CD4-positive, alpha-beta T cell treated with Interferon gamma for 1 hour (primary cell): ENCODE data around the gene LIPK.
"Not testable (repeated sequence)": the region's sequence is repeated elsewhere in the genome, so short reads cannot be mapped to it uniquely, and the experiment has no call there.

ENCODE experiments used
- DNase-seq: peaks from one replicate; pipeline ENCODE4 v3.0.0-alpha.2; 2020

Gene LIPK

DNA sequence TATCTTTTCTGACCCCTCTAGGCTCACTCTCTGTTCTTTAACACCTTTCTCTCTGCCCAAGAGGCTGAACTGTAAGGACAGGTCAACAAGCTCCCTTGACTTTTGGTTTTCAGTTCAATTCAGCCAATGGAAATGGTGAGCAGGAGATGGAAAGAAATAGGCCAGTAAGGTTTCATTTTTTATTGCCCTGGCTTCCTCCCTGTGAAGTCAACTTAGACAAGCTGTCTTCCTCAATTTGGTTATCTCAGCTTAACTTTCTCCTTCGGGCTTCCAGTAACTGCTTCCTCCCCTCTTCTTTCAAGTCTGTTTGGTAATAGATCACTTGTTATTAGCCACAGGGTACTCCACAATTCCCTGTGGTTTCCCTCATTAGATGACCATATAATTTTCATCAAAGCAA lies 19.7 kb downstream of the LIPK start:
- no peak for DNase-seq

DNA sequence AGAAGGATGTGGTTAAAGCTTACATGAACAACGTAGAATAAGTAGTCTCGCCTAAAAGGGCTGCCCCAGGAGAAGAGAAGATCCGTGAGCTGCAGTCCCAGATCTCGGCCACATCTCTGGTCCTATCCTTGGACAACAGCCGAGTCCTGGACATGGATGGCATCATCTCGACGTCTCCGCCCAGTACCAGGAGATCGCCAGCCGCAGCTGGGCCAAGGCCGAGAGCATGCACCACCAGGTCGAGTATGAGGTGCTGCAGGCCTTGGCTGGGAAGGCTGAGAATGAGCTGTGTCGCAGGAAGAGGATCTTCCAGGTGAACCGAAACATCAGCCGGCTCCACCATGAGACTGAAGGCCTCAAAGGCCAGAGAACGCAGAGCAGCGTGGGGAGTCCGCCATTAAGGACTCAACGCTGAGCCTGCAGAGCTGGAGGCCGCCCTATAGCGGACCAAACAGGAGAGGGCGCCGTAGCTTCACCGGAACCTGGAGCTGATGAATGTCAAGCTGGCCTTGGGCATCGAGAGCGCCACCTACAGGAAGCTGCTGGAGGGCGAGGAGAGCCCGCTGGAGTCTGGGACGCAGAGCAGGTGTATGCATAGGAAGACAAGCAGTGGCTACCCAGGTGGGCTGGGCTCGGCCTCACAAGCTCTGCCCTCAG lies 22.2 kb downstream of the LIPK start:
- no peak for DNase-seq

DNA sequence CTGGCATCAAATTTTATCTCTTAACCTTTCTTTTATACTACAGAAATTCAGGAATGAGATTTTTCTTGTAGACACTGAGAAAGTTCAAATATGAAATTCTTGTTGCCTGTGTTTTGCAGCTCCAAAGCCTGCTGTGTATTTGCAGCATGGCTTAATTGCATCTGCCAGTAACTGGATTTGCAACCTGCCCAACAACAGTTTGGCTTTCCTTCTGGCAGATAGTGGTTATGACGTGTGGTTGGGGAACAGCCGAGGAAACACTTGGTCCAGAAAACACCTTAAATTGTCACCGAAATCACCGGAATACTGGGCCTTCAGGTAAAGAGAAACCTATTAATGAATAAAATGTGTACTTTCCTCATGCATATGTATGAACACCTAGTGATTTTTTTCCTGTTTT lies 24.8 kb downstream of the LIPK start:
- no peak for DNase-seq

DNA sequence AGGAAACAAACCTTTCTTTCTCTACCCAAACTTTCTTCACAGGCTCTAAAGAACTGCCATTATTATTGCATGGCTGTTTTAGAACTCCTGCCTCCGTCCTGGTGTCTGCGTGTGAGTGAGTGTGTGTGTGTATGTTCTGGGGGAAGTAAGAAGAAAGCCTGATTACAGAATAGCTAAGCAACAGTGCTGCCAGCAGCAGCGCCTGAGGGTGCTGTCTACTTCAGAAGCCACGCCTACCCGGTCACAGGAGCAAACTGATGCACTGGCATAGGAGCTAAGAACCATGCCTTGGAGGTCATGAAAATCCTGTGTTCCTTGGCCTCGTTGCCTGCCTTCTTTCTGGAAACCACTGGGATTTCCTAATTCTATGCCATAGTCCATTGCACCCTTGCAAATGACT lies 25.2 kb downstream of the LIPK start:
- DNase-seq = peak; percentile 35

DNA sequence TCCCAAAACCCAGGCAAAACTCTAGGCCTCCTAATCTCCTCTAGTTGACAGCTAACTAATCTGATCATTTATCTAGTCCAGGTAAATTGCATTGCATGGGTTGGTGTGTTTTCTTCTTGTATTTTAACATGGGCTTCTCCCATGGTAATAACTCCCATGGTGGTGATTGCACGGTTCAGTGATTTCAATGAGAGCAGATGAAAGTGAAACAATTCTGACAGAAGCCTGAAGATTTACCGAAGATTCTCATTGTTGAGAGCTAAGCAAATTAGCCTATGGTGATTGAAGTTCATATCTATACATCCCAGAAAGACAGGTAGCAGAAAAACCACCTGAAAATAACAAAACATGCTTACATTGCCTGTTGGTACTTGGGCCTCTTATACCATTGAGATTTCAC lies 27.2 kb downstream of the LIPK start:
- no peak for DNase-seq

DNA sequence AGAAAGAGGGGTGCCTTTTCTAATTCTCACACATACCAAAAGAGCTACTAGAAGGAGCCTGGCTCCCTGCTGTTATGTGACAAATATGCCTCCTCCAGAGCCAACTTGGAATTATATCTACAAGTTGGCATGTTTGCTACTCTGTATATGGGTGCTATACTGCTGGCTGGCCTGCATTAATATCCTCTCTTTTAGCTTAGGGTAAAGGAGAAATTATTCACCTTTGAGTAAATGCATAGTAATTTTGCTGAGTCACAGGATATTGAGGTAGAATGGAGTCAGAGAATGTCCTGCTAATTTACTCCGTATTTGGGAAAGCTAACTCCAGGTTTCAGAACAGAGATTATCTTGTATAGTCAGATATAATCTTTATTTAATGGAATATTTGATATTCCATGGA lies 29.6 kb downstream of the LIPK start:
- no peak for DNase-seq

DNA sequence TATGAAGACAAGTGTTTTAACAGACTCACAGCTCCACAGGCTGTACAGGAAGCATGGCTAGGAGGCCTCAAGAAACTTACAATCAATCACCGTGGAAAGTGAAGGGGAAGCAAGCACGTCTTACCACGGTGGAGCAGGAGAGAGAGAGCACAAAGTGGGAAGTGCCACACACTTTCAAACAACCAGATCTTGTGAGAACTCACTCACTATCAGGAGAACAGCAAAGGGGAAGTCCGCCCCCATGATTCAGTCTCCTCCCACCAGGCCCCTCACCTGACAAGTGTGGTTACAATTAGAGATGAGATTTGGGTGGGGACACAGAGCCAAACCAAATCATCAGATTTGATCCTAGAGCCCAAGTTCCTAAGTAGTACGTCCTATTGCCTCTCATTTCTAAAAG lies 35.9 kb downstream of the LIPK start:
- not testable (repeated sequence) for DNase-seq

DNA sequence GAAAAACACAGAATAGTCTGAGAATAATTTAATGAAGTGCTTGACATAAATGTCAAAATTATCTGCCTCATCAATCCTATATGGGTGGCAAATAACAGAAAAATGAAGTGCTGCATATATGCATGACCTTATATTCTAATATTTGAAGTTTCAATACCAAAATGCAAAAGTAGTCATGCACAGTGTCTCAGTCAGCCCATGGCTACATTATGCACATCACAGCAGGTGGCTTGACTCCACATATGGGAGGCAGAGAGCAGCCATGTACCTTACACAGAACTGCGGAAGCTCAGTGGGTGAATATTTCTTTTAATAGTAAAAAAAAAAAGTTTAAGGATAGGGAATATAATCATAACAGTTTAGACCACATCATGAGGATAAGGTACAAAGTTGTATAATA lies 36.4 kb downstream of the LIPK start:
- no peak for DNase-seq

DNA sequence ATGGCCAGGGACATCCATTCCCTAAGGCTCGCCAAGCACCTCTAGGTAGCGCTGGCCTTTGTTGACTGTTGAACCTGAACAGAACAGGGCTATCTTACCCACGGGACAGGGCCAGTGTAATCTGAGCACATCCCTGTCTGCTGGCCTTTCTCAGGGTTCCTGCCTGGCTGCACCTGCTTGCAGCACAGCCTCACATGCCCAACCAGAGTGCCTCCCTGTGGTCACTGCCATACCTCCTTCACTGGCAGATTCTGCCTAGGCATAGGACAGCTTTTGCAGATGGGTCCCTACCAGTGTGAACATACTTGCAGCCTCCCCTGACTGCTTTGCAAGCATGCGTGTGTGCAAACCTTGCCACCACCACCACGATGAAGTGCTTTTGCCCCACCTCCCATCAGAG lies 38.0 kb downstream of the LIPK start:
- no peak for DNase-seq

DNA sequence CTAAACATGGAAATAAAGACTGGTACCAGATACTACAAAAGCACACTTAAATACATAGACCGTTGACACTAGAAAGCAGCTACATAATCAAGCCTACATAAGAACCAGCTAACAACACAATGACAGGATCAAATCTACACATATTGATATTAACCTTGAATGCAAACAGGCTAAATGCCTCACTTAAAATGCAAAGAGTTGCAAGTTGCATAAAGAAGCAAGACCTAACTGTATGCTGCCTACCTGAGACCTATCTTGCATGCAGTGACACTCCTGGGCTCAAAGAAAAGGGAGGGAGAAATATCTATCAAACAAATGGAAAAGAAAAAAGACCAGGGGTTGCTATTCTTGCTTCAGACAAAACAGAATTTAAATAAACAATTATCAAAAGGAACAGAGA lies 39.6 kb downstream of the LIPK start:
- no peak for DNase-seq

DNA sequence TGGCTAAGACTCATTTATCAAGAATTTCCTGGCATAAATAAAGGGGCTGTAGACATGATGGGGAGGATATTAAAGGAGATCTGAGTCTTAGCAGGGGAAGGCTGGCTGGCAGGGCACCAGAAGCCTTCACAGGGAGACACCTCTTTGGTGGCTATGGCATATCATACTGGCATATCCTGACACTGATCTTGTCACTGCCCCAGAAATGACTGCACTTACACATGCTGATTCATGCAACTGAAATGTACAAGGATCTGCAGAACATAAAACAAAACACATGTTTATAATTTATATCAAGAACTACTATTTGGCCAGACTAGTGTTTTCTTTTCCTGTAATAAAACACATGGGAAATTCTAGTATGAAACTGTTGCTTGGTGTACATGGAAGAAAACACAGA lies 48.2 kb downstream of the LIPK start:
- DNase-seq = no peak

DNA sequence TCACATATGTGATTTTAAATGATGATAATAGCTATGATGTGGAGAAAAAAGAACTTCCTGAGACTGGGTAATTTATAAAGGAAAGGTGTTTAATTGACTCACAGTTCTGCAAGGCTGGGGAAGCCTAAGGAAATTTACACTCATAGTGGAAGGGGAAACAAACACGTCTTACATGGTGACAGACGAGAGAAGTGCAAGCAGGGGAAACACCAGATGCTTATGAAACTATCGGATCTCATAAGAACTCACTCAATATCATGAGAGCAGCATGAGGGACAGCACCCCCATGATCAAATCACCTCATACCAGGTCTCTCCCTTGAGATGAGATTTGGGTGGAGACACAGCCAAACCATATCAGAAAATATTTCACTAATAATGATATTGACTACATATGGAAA lies 49.7 kb downstream of the LIPK start:
- no peak for DNase-seq

DNA sequence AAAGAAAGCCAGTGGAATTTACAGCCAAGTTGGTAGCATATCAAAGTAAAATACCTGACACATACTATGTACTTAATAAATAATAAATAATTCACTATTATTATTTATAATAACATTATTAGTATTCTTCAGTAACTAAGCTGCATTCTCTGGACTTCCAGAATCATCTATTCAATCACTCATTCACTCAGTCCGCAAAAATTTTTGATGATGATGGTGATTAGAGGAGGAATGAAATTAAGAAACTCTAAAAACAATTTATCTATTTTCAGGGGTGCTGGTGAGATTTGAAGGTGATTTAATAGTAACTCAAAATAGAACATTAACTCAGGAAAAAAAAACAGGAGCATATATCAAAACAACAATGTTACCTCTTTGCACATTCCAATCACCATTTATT lies 50.6 kb downstream of the LIPK start:
- no peak for DNase-seq

DNA sequence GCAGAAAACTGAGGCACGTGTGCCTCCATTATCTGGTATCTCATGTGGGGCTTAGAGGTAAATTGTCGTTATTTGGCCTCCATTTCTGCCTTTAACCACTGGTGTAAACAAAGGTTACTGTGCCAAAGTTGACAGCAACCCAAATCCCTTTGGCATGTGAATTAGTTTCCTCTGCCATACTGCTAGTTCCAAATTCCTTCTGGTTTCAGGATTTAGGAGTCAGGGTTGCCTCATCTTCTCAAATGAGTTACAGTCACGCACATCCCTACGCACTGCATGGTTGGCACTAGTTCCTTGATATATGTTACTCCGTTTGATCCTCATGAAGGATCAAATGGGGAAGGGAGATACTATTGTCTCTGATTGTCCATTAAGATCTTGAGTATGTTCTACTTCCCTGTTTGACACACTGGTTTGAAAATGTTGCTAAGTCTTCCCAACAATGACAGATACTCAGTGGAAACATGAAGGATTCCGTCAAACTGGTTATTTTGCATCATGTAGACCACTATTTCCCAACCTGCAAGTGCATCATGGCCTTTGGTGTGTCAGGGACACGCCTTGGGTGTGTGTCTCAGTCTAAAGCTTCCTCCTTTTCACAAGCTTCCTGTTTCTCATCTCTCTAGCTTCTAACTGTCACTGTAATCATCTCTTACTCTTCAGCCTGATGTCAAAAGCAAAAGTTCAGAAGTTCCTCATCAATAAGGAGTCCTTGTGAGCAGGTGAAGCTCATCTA lies 53.5 kb downstream of the LIPK start, which contains the start of gene LIPN:
TSS of gene LIPN (plus strand) at position 655 of the 736 bp plus-strand sequence. CDS start 1,386 bp downstream, outside the sequence.
- peak; percentile 66 for DNase-seq

DNA sequence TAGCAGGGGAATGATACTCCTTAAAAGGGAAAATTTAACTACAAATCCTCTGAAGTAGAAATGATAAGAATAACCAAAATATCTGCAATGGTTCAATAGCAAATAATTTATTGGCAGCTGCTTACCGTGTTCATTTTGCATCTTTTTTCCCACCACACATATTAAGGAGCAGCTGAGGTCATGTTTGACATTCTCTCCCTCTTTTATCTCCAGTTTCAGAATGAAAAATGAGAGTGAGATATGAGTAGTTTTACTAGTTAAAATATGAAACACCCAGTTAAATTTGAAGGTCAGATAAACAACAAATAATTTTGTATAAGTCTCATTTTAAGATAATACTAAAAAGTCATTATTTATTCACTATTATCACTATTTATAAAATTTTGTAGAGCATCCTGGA lies 56.9 kb downstream of the LIPK start:
- DNase-seq = no peak

DNA sequence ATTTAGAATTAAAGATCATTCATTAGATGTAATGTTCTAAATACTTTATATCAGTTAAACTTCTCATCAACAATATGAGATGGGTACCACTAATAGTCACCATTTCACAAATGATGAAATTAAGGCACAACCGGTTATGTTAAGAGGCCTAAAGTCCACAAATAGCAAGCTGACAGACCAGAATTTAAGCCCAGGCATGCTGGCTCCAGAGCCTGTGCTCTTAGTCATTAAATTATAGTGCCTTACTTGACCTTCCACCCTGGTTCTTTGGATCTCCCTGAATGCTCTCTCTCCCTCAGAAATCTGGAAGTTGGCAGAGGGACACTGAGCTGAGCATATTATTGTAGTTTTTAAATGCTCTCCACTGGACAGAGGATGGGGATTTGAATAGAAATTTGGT lies 57.4 kb downstream of the LIPK start:
- no peak for DNase-seq

DNA sequence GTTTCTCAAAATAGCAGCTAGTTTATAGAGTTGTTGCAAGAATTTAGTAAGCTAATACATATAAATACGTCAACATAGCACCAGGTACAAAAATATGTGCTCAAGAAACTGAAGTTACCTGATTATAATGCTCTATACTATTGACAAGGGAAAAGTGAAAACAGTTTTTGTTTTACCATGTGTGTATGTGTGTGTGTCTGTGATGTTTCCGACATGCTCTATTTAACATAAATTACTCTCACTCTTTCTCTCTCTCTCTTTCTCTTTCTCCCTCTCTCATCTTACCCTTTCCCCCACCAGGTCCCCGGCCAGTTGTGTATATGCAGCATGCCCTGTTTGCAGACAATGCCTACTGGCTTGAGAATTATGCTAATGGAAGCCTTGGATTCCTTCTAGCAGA lies 58.1 kb downstream of the LIPK start:
- no peak for DNase-seq

DNA sequence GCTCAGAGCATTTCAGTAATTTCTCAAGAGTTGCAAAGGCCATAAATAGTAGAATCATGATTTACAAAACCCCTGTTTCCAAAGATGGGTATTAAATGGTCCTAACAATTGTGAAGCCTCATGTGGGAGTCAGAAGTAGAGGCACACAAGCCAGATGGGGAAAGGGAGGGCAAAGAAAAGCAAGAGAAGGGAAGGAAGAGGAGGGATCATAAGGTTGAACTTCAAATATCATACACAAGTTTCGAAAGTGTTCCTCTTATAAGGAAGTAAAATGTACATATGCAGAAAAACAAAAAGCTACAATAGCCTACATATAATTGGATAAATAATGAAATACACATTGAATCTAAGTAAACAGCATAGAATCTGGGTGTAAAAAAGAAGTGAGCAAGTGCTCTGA lies 59.8 kb downstream of the LIPK start:
- DNase-seq = no peak

DNA sequence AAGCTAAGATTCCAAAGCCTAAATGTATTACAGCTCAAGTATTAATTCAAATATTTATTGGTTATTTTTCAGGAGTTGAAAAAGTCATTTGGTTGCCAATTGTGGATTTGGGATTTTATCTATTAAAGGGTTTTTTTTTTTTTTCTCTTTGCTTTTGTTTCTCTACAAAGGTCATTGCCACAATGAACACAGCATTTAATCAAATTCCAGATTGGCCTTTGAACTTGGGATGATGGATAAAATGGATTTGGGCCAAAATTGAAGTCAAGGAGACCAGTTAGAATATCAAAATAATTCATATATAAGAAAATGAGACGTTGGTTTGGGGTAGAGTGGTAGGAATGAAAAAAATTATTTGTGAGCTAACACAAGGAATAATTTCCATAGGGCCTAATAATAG lies 63.3 kb downstream of the LIPK start:
- DNase-seq = no peak

DNA sequence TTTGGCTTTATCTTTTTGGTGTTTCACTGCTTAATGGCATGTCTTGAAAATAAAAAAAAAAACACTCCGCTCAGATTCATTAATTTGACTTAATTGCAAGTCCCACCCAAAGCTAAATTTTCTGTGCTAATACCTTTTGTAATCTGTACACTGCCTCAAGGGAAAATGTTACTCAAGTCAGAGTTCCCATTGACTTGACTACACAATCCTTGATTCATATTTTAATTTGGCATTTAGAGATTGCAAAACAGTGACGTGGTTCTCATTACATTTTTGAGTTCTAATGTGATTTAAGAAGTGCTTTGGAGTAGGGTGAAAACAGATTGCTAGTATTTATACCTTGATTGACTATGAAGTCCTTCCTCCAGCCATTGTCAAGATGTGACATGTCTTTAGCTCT lies 75.2 kb downstream of the LIPK start:
- no peak for DNase-seq

DNA sequence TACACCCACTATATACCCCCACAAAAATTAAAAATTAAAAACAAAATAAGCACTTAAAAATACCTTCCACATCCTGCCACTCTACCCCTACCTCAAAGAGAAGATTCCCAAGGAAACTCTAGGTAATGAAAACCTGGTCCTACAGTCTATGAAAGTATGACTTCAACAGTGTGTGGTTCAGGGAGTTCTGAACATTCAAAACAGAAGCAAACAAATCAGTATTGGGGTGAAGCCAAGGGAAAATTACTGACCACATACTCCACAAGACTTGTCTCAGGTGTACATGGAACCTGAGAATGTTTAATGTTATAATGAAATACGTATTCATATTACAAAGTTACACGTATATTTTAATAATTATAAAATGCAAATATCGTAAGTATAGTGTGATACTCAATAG lies 76.2 kb downstream of the LIPK start:
- no peak for DNase-seq

DNA sequence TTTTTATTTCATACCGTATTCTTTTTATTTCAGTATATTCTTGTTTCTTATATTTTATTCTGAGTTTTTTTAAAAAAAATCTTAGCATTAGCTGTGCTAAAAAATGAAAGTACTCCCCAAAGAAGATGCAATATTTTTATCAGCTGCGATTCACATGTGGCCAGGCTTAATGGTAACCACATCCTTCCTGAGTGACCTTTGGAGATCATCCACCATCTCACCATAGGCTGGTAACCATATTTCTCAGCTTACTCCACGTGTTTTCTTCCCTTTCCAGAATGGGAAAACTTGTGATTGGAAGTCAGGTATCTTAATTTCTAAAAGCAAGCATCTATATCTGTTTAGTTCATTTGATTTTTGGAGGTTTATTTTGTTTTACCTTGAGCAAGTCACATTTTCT lies 77.7 kb downstream of the LIPK start:
- no peak for DNase-seq

DNA sequence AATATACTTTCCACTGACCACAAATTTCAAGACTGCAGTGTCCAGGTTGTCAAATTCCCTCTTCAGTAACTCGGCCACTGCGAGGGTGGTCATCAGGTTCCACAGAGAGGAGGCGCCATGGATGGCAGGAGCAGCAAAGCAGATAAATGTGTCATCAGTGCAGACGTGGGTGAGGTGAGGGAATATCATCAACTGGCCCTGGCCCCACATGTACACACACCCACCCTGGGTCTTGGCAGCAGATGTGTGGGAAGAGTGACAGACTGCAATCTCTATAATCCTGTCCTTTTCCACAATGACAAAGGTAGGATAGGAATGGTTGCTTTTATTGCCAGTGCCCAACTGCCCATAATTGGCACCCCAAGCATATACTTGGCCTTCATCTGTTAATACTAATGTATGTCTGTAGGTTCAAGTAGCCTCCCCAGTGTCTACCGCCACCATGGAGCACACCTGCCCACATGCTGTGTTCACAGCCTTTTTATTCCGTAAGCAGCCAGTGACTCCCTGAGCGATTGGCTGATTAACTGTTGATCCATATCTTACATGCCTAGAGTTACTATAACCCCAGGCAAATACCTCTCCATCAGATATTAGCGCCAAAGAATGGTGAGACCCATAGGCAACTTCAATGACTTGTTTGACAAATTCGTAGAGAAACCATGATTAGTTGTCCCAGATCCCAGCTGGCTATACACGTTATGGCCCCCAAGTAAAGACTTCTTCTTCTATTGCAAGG lies 80.2 kb downstream of the LIPK start:
- no peak for DNase-seq

DNA sequence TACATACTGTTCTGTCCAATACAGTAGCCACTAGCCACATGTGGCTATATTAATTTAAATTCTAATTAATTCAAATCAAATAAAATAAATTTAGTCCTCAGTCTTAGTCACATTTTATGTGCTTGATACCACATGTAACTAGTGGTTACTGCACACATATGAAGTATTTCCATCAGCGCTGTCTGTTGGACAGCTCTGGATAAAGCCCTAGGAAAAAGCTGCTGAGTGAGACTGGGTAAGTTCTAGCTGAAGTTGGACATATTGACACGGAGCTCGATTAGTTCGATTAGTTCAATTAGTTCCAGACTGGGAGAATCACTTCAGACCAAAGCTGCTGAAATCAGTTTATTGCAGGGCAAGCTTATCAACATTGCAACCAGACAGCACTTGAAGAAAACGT lies 81.4 kb downstream of the LIPK start:
- no peak for DNase-seq
